Glutamatergic neuron (in vitro differentiated cells): ENCODE results near the gene CNNM1. TPM values are rescaled to one million over a fixed set of nuclear protein-coding genes. Genes with fewer than 3 reads are reported as not detected.
A peak's percentile ranks its signal among the peaks of the same experiment; 100 is the strongest.

Experiments used
- DNase-seq: peaks from one replicate; pipeline ENCODE4 v3.0.0; 2022
- H3K27ac Mint-ChIP-seq: one replicate; pipeline ENCODE4 v1.8.0; 2020; ENCODE audit warnings: mild to moderate bottlenecking, mixed read lengths, inconsistent platforms; ENCODE audit not compliant: unreplicated experiment
- H3K27me3 Mint-ChIP-seq: one replicate; pipeline ENCODE4 v1.8.0; 2020; ENCODE audit warnings: mild to moderate bottlenecking, moderate library complexity, mixed read lengths, inconsistent platforms; ENCODE audit not compliant: unreplicated experiment
- H3K36me3 Mint-ChIP-seq: one replicate; pipeline ENCODE4 v1.8.0; 2020; ENCODE audit warnings: mild to moderate bottlenecking, mixed read lengths, inconsistent platforms; ENCODE audit not compliant: unreplicated experiment
- H3K4me1 Mint-ChIP-seq: one replicate; pipeline ENCODE4 v1.8.0; 2020; ENCODE audit warnings: mild to moderate bottlenecking, low read depth, mixed read lengths, inconsistent platforms; ENCODE audit not compliant: unreplicated experiment
- H3K4me3 Mint-ChIP-seq: one replicate; pipeline ENCODE4 v1.8.0; 2020; ENCODE audit warnings: mild to moderate bottlenecking, mixed read lengths, inconsistent platforms; ENCODE audit not compliant: unreplicated experiment
- H3K9me3 Mint-ChIP-seq: one replicate; pipeline ENCODE4 v1.8.0; 2020; ENCODE audit warnings: mild to moderate bottlenecking, moderate library complexity, mixed read lengths, inconsistent platforms; ENCODE audit not compliant: unreplicated experiment
- total RNA-seq: library from RNA; stranded (reverse); fragmentation: NEBNext Ultra II Directional; extraction: Animal tissue kit (Norgen Biotek cat#: 25700); gene quantifications from one replicate; pipeline ENCODE4 v1.2.1, GENCODE V29; 2021; ENCODE audit not compliant: unreplicated experiment
- TF ChIP-seq, protein P1 (sequence below): fragments of 200-600 bp; sonication (generic); IDR thresholded peaks from one replicate; pipeline ENCODE4 v1.5.0; 2021; ENCODE audit not compliant: partially characterized antibody, unreplicated experiment

The CNNM1 gene
- total RNA-seq, 1 donor from 2014 or later: 0.10 TPM

DNA sequence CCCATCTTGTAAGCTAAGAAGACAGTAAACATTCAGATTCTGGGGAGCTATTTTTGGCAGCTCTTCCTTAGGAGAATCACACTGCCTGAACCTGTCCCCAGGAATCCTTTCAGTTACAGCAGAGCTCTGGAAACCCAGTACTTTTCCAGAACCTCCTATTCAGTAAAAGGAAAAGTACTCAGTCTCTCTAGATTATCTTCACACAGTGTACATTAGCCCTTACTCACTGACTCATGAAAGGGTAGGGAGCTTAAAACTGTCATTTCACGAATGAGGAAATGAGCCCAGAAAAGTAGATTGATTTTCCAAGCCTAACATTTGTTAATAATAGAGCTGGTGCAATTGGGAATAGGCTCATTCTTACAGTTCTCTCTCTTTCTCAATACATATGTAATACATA, 3.9 kb upstream of the CNNM1 start:
- H3K4me1 Mint-ChIP-seq: no peaks in the 10 kb centered on the region
- H3K36me3 Mint-ChIP-seq: peaks cover 4% of the 10 kb centered on the region
- peaks cover 4% of the 10 kb centered on the region for H3K9me3 Mint-ChIP-seq
- DNase-seq: no peak
- TF ChIP-seq, protein P1, sequence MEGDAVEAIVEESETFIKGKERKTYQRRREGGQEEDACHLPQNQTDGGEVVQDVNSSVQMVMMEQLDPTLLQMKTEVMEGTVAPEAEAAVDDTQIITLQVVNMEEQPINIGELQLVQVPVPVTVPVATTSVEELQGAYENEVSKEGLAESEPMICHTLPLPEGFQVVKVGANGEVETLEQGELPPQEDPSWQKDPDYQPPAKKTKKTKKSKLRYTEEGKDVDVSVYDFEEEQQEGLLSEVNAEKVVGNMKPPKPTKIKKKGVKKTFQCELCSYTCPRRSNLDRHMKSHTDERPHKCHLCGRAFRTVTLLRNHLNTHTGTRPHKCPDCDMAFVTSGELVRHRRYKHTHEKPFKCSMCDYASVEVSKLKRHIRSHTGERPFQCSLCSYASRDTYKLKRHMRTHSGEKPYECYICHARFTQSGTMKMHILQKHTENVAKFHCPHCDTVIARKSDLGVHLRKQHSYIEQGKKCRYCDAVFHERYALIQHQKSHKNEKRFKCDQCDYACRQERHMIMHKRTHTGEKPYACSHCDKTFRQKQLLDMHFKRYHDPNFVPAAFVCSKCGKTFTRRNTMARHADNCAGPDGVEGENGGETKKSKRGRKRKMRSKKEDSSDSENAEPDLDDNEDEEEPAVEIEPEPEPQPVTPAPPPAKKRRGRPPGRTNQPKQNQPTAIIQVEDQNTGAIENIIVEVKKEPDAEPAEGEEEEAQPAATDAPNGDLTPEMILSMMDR: no peak
- no peak overlapping the region for H3K27ac Mint-ChIP-seq
- H3K4me3 Mint-ChIP-seq: no peak overlapping the region
- H3K27me3 Mint-ChIP-seq: peaks cover 7% of the 10 kb centered on the region

DNA sequence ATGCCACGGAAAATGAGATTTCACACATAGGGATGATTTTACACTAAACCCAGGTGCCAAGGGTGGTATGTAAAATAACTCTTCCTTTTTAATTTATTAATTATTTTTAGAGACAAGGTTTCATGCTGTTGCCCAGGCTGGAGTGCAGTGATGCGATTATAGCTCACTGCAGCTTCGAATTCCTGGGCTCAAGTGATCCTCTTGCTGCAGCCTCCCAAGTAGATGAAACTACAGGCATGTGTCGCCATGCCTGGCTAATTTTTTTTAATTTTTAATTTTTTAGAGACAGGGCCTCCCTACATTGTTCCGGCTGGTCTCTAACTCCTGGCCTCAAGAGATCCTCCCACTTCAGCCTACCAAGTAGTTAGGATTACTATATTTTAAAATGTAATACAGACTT, 2.3 kb upstream of the CNNM1 start:
- H3K4me3 Mint-ChIP-seq: no peak overlapping the region
- DNase-seq: no peak
- peaks cover 4% of the 10 kb centered on the region for H3K36me3 Mint-ChIP-seq
- H3K4me1 Mint-ChIP-seq: no peaks in the 10 kb centered on the region
- H3K27me3 Mint-ChIP-seq: peaks cover 20% of the 10 kb centered on the region
- TF ChIP-seq, protein P1: no peak
- peaks cover 7% of the 10 kb centered on the region for H3K9me3 Mint-ChIP-seq
- no peak overlapping the region for H3K27ac Mint-ChIP-seq

DNA sequence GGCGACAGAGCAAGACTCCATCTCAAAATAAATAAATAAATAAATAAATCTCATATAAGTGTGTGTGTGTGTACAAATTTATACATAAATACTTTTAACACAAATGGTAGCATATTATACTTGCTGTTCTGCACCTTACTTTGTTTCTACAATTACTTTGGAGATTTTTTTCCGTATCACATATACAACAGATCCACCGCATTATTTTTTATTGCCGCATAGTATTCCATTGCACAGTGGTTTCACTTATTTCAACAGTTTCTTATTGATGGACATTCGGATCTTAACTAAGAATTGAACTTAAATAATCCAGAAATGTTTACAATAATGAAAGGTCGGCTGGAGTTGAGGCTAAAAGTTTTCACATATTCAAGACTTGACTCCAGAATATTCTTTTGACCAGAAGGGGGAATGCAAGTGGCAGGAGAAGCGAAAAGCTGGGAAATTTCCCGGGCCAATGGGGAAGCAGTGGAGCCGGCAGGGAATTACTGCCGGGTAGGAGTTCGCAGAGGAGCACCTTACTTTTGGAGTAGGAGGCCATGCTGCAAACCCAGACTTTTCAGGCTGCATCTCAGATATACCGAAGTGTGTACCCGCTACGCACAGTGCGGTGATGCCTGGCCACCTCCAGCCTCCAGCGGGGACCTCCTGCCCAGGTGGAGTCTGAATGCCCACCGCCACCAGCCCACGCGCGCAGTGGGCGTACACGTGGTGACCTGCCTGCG, 415 bp upstream of the CNNM1 start:
- DNase-seq: no peak
- Mint-ChIP-seq H3K36me3 (peaks cover 4% of the 10 kb centered on the region), H3K9me3 (peaks cover 7% of the 10 kb centered on the region), H3K27ac (no peak overlapping the region), H3K27me3 (peaks cover 21% of the 10 kb centered on the region), H3K4me1 (no peaks in the 10 kb centered on the region), H3K4me3 (peak overlapping the region; percentile 80)
- TF ChIP-seq, protein P1: no peak

DNA sequence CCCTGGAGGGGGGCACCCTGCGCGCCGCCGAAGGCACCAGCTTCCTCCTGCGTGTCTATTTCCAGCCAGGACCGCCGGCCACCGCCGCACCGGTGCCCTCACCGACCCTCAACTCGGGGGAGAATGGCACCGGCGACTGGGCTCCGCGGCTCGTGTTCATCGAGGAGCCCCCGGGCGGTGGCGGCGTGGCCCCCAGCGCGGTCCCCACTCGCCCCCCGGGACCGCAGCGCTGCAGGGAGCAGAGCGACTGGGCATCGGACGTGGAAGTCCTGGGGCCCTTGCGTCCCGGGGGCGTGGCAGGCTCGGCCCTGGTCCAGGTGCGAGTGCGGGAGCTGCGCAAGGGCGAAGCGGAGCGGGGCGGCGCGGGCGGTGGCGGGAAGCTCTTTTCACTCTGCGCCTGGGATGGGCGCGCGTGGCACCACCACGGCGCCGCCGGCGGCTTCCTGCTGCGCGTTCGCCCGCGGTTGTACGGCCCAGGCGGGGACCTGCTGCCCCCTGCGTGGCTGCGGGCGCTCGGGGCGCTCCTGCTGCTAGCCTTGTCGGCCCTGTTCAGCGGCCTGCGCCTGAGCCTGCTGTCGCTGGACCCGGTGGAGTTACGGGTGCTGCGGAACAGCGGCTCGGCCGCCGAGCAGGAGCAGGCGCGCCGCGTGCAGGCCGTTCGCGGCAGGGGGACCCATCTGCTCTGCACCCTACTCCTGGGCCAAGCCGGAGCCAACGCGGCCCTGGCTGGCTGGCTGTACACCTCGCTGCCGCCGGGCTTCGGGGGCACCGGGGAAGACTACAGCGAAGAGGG, 594 bp downstream of the CNNM1 start:
- H3K4me3 Mint-ChIP-seq: peak overlapping the region; percentile 80
- H3K27me3 Mint-ChIP-seq: peaks cover 21% of the 10 kb centered on the region
- TF ChIP-seq, protein P1: no peak
- H3K4me1 Mint-ChIP-seq: no peaks in the 10 kb centered on the region
- peaks cover 4% of the 10 kb centered on the region for H3K36me3 Mint-ChIP-seq
- H3K27ac Mint-ChIP-seq: no peak overlapping the region
- peaks cover 7% of the 10 kb centered on the region for H3K9me3 Mint-ChIP-seq
- peak; percentile 63 for DNase-seq
